ENCODE measurements around the gene ACKR3.

Gene ACKR3

DNA sequence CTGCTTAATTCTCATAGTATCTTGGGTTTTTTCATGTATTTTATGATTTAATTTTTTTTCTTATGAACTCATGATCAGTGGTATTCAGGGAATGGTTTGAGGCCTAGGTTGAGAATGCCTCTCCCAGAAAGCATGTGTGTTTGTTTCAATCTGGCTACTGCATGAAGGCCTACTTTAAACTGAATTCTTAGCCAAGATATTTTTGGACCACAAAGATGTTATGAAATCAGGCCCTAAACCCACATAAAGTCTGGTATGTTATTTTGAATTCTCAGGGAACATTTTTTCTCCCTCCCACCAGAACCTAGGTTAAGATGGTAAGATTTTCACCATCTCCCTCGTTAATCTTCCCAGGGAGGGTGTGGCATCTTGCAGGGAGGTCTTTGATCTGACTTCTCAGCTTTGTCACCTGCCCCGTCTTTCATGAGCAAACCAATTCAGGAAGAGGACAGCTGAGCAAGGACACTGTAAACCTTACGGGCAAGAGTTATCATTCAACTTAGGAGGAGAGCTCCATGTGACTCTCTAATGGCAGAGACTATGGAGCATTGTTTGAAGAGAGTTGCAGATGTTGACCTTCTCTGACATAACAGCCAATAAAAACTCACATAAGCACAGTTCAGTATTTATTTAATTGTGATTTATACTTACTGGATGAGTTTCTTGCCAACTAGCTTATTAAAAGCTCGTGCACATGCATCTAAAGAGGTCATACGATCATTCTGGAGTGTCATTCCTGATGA, 21.3 kb upstream of the ACKR3 start:
- no peak for DNase-seq (ENCODE audit: low read depth in 1 of 2, low spot score in 1 of 2)

DNA sequence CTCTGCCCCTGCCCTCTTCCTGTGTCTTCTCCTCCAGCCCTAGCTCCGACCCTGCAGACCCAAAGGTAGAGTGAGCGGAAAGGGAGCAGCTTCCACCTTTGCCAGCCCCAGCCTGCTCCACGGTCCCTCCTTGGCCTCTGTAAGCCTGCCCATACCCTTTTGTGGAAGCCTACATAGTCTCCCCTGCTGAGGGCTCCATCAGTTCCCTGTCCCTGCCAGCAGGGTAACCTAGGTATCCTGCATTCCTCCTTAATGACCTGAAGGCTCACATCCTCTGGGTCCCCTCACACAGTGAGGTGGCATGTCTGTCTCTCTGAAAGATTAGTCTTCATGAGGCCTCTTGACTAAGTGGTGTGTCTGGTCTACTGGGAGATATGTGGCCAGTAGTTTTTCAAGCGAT, 20.5 kb upstream of the ACKR3 start:
- DNase-seq (ENCODE audit: low read depth in 1 of 2, low spot score in 1 of 2): no peak

DNA sequence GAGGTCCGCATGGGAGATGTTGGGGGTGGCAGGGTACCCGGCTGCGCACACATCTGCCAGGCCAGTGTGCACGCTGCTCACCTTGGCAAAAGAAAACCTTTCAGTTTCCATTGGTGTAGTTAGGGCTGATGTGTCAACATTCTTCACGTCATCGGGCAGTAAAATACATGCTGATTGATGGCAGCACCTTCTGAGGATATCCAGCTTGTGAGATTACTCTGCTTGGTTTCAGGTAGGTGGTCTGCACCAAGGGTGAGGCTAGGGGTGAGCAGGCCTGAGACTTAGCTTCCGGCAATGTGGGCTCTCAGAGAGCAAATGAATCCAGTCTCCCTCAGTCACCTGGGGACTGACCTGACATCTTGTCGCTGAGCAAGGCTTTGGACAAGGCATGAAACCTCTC, 19.3 kb upstream of the ACKR3 start:
- DNase-seq (ENCODE audit: low read depth in 1 of 2, low spot score in 1 of 2): no peak

DNA sequence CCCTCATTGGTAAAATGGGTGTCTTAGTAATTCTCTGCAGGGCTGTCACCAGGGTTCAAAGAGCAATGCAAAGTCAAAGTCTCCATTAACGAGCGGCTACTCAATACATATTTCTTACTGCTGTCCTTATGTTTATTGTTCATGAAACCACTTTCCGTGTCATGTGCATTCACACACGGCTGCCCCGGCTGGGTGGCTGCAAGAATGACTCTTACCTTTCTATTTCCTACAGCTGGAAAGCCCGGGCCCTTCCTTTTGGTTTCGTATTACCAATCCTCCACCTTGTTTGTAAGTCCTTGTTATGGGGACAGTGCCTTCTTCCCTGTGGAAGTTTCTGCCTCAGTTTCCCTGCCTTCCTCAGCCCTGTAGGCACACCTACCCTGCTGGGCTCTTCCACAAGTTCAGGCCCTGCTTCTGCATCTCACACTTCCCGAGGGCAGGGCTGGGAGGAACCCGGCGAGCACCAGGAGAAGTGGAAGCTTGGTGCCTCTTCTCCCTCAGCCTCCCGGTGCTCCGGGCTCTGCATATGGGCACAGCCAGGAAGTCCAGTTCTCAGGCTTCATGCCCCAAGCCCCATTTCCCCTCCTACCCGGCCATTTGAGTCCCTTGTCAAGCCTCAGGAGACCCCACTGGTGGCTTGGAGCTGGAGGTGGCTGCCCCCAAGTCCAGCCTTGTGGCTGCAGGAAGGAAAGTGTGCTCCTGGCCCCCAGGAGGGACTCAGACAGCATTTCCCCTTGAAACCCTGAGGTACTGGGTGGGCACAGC, 18.7 kb upstream of the ACKR3 start:
- no peak for DNase-seq (ENCODE audit: low read depth in 1 of 2, low spot score in 1 of 2)

DNA sequence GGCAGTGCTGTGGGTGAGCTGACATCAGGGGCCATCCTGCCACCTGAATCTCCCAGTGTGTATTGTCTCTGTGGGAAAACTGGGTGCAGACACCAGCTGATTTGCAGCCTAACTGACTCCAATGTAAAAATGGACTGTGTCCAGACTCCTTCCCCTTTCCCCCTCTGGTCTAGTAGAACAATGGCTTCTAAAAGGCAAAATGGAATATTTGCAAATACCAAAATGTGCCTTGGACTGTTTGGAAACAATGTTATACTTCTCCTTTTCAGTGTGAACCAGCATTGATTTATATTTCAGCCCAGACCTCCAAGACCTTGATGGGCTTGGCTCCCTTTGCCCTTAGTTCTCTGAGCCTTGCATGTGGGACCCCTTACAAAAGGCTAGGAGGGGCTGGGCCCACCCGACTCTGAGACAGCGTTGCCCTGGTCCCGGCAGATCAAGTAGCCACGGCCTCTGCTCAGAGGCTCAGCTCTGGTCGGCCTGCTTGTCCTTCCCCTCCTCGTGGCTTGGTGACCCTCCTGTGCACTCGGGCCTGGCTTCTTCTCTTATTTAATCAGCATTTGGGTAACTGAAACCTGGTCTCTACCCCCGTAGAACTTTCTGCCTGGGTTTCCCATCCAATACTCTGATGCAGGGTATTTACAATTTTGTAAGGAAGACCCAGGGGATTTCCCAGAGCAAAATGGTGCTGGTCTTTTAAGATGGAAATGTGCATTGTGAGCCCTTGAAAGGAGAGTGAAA, 18.0 kb upstream of the ACKR3 start:
- no peak for DNase-seq (ENCODE audit: low read depth in 1 of 2, low spot score in 1 of 2)

DNA sequence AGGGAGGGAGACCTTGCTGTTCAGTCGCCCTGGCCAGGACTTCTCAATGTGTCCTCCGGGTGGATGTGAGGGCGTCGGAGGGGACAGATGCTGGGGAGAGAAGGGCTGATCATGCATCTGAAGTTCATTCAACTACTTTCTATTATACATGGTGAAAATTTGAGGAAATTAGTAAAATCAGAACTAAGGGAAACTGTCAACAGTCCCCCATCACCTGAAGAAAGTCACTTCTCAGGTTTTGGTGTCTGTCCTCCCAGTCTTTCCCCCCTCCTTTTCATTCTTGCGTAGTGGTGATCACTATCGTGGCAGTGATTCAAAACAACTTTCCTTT, 17.4 kb upstream of the ACKR3 start:
- no peak for DNase-seq (ENCODE audit: low read depth in 1 of 2, low spot score in 1 of 2)

DNA sequence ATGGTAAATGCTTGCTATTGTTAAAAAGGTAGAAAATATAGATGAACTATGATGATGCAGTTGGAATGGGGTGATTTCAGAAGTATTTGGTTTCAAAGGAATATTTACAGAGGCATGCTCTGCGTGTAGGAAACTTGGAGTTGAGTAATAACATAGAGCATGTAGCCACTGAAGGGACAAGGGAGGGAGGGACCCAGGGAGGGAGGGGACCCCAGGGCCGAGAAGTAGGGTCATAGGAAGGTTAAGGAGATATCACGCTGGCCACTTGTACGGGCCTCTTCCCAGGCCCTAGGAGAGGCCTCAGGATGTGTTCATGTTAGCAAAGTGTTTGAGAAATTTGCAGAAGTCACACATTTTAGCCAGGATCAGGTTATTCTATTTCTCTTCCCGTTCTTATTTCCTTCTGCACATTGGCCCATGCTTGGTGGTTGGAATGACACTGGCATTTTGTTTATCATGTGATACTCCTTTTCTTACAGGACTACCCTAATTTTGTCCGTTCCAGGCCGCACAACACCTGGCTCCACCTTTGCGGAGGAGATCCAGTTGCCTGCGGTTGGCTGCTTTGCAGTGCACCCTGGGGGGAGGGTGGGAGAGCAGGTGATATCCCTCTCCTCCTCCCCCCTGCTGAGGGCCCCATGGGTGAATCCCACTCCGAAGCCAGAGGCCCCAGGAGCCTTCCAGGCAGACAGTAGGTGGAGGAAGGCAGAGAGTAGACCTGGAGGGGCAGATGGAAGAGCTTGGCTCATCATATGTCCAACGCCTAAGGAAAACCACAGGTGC, 16.9 kb upstream of the ACKR3 start:
- no peak for DNase-seq (ENCODE audit: low read depth in 1 of 2, low spot score in 1 of 2)

DNA sequence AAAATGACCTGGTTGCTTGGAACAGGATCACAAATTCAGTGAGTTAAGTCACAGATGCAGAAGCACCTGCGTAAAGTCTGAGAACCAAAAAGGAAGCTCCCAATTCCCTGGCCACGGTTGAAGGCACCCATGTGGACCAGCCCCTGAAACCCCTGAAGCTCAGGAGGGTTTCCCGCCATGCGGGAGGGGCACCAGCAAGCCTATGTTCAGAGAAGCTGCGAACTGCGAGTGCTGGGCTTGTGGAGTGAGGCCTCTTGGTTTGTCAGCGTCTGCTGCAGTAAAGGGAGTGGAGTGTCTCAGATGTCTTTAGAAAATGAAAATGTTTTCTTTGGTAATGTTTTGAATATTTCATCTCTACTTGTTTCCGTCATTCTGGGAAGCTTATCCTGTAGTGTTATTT, 16.1 kb upstream of the ACKR3 start:
- no peak for DNase-seq (ENCODE audit: low read depth in 1 of 2, low spot score in 1 of 2)

DNA sequence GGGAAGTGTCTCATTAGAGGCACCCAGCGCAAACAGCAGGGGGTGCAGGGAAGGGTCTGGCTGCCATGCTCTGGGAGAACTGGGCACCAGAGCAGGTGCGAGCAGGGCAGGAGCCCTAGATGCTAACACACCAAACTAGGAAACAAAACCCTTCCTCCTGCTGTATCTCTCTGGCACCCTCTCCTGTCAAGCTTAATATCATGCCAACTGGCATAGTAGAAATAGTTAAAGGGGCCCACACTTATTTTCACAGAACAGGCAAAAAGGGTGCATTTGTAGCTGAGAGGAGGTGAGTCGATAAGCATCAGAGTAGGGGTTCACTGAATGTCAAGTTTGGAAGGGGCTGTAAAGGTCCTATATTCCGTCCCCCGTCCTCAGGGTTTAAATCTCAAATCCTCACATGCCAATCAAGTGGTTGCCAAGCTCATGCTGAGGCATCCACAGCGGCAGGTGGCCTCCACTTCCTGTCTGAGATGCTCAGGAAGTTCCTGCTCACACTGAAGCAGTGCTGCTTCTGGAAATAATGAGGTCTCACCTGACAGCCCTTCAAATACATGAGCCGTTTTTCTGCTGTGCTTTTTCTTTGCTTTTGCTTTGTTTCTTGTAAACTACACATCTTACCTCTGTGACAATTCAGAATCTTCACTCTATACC, 14.9 kb upstream of the ACKR3 start:
- no peak for DNase-seq (ENCODE audit: low read depth in 1 of 2, low spot score in 1 of 2)

DNA sequence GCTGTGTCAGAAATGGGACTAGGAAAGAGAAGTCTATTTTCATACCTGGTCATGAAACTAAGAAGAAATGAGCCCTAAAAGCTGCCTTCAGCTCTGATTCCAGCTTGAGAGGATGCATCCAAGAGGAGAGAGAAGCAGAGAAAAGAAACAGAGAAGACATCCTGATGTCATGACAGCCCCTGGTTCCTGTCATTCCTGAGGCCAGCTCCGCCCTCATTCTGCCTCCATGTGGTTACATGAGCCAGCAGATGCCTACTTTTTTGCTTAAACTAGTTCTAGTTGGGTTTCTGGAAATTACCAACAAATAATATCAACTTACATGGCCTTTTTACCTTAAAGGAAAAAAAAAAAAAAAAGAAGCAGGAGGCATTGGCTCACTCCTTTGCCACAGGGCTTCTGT, 14.1 kb upstream of the ACKR3 start:
- no peak for DNase-seq (ENCODE audit: low read depth in 1 of 2, low spot score in 1 of 2)

DNA sequence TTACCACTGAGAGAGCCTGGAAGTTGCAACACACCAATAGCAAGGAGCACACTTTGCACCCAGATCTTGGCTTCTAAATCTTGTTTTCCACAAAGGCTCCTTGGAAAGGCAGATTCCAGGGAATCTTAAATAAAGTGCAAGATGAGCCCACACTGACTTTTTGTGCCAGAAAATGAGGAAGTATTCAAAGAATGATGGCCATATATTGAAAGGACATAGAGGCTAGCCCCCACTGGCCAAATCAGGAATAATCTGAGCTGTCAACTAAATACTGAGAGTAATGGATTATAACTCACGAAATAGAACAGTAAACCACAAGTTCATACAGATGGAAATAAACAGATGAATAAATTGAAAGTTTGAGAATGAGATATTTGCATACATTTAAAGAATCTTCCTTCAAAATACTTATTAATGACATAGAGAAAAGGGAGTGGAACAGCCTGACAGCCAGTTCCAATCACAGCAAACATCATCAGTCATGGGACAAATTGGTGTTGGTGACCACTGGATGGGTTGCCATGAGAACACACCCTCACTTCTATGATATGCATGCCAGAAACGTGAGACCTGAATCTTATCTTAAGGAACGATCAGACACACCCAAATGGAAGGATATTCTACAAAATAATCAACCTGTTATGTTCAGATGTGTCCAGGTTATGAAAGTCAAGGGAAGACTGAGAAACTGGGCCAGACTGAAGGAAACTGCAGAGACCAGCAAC, 12.2 kb upstream of the ACKR3 start:
- DNase-seq (ENCODE audit: low read depth in 1 of 2, low spot score in 1 of 2): no peak

DNA sequence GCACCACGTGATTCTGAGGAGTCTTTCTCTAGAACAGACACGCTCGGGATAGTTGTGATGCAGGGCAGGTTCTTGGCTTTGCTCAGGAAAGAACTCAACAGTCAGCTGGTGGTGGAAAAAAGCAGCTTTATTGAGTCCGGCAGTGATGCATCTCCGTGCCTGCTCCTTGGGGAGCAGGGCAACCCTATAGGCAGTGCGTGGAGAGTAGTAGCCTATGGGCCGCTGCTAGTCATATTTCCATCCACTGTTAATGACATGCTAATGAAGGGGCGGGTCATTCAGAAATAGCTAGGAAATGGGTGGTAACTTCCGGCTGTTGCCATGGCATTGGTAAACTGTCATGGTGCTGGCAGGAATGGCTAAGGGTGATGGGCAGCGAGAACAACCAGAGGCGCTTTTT, 11.6 kb upstream of the ACKR3 start:
- no peak for DNase-seq (ENCODE audit: low read depth in 1 of 2, low spot score in 1 of 2)

DNA sequence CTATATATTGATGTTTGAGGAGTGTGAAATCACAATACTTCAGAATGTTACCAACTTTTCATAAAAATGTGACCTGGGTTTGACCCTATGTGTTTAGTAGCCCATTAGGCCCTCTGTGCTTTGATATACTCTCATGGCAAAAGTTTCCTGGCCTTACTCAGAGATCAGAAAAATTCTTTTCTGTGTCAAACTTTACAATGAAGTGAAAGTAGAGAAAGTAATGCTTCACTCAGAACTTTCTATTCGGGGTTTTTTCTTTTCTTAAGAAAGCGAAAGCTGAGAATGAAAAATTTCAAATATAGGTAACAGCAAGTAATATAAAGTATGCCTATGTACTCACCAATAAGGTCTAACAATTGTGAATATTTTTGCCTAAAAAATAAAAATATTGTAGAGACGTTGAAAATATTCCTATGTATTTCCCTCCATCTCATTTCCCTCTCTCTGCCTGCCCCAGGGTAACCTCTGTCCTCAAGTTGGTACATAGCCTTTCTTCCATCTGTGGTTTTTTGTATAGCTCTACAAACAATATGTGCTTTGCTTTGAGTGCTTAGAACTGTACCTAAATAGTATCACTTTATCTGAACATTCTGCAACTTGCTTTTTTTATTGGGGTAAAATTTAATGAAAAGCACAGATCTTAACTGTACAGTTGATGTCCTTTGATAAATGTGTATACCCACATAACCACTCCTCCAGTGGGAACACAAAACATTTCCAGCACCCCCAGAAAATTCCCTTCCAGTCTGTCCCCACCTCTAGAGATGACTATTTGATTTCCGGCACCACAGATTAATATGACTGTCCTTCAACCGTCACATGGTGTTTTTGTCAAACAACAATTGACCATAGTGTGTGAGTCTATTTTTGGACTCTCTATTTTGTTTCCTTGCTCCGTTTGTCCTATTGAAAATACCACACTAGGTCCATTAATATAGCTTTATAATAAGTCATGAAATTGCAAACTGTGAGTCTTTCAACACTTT, 10.3 kb upstream of the ACKR3 start:
- no peak for DNase-seq (ENCODE audit: low read depth in 1 of 2, low spot score in 1 of 2)

DNA sequence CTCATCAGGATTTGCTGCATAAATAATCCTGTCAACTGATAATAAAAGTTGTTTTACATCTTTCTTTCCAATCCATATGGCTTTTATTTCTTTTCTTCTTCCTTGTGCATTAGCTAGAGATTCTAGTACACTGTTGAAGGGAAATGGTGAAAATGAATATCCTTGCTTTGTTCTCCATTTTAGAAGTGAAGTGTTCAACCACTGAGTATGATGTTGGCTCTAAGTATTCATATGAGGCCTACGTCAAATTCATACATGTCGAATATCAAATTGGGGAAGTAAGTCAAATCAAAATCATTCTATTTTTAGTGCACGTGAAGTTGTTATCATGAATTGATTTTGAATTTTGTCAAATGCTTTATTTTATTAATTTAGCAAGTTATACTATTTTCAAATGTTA, 7.8 kb upstream of the ACKR3 start:
- DNase-seq (ENCODE audit: low read depth in 1 of 2, low spot score in 1 of 2): no peak

DNA sequence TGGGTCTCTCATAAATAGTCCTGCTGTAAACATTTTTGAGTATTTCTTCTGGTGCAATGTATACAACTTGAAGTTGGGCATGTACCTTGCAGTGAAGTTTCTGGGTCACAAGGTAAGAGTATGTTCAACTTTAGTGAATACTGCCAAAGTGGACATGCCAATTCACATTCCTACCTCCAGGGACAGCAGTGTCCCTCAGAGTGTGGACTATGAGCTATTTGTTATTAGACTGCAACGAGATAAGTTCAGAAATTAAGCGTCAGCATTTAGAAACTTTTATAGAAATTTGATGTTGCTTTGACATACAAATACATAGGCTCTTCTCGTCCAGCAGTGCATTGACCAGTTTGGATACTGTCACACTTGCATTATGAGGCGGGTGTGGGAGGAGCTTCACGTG, 7.2 kb upstream of the ACKR3 start:
- no peak for DNase-seq (ENCODE audit: low read depth in 1 of 2, low spot score in 1 of 2)

DNA sequence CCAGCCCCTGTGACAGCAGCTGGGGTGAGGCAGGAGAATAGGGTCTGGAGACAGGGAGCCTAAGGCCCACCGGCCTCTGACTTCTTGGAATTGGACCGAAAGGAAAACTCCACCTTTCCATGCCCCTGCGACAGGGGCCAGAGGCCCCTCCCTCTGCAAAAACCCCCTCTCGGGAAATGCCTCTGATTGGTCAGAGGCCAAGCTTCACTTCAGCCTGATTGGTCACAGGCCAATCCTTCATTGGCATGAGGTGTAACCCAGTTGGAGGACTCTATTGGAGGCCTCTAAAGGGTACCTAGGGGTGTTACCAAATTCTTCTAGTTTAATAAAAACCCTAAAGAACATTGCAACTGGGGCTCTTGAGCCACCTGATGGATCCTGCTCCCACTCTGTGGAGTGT, 5.7 kb upstream of the ACKR3 start:
- DNase-seq (ENCODE audit: low read depth in 1 of 2, low spot score in 1 of 2): no peak

DNA sequence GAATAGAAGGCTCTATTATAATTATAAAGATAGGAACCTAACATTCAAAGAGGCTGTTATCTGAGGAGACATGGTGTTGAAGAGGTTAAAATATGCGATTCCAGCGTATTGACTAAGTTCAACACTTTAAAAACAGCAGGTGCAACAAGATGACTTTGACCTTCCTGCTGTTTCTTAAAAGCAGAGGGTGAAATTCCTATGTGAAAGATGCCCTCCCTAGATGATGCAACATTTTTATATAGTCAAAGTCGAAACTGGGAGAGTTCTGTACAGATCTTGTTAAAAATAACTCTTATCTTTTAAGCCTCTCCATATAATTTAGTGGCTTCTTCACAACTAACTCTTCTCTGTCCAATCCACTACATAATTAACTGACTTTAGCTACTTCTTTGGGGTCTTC, 4.4 kb upstream of the ACKR3 start:
- DNase-seq (ENCODE audit: low read depth in 1 of 2, low spot score in 1 of 2): no peak

DNA sequence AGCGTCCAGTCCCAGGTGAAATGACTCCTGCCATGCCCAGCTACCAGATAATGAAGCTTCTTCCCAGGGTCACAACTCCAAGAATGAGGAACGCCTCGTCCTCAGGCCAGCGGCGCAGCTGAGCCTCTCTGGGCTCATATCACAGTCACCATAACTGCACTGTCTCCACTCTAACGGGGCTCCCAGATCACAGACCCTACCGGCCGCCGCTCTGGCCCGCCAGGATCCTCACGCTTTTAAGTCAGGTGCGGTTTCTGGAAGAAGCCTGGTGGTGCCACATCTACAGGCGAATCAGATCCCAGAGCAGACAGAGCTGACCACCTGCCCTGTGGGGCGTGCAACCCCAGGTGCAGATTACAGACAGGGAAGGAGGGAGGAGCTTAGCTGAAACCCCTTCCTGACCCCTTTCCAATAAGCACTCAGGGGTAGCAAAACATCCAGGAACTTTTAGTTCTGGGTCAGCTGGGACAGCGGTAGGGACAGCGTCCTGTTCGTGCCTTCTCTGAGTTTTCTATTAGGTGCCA, 3.7 kb upstream of the ACKR3 start:
- DNase-seq (ENCODE audit: low read depth in 1 of 2, low spot score in 1 of 2): no peak

DNA sequence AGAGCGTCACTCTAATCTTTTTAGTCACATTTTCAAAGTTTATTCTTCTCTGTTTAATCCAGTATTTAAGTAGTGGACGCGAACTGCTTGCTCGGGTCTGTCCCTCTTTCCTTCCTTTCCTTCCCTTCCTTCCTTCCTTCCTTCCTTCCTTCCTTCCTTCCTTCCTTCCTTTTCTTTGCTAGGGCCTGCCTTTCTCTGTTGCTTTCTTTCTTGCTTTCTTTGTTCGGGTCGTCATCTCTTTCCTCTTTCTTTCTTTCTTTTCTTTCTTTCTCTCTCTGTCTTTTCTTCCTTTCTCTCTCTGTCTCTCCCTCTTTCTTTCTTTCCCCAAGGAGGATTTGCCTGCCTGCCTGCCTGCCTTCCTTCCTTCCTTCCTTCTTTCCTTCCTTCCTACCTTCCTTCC, 3.0 kb upstream of the ACKR3 start:
- no peak for DNase-seq (ENCODE audit: low read depth in 1 of 2, low spot score in 1 of 2)

All from activated CD4-positive, alpha-beta T cell treated with anti-CD3 and anti-CD28 coated beads, Interleukin-2, amount 50 U/mL, for 24 hours (primary cell).